ENCODE measurements around the gene RETREG3.

GRCh38 chr17:42559075-42559474 lies 50.1 kb downstream of the RETREG3 start:
- TF ChIP-seq EZH2 (IDR thresholded peaks at IDR 0.05), result no peak
- no peak for TF ChIP-seq POLR2AphosphoS5 (IDR thresholded peaks at IDR 0.05; ENCODE audit: borderline replicate concordance, low read depth, low read length)

All from SK-N-MC (cell line).